22Rv1 (cell line): ENCODE results near the gene SKIC3.

ENCODE experiments used
- ZFX ChIP-seq: fragments of 450-650 bp; IDR thresholded peaks from 2 replicates; pipeline ENCODE4 v1.6.1; 2017; ENCODE audit warnings: antibody characterized with exemption, borderline replicate concordance
- TF ChIP-seq, protein P1 (sequence below): fragments of 450-650 bp; IDR thresholded peaks from 2 replicates; pipeline ENCODE4 v1.5.1; 2017; ENCODE audit warnings: mild to moderate bottlenecking

DNA sequence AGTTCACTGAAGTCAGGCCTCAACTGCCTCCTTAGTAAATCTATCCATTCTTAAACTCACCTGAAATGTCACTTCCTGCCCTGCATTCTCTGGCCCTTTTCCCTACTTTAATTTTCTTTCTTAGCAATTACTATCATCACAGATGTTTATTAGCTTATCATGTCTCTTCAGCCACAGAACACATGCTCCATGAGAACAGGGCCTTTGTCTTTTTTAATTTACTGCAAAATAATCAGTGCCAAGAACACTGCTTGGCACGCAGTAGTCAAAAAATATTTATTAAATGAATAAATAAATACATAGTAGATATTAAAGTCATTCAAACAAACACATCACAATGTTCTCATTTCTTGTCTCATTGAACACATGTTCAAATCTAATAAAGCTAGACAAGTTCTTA is 46.2 kb downstream of the SKIC3 start:
- TF ChIP-seq, protein P1, sequence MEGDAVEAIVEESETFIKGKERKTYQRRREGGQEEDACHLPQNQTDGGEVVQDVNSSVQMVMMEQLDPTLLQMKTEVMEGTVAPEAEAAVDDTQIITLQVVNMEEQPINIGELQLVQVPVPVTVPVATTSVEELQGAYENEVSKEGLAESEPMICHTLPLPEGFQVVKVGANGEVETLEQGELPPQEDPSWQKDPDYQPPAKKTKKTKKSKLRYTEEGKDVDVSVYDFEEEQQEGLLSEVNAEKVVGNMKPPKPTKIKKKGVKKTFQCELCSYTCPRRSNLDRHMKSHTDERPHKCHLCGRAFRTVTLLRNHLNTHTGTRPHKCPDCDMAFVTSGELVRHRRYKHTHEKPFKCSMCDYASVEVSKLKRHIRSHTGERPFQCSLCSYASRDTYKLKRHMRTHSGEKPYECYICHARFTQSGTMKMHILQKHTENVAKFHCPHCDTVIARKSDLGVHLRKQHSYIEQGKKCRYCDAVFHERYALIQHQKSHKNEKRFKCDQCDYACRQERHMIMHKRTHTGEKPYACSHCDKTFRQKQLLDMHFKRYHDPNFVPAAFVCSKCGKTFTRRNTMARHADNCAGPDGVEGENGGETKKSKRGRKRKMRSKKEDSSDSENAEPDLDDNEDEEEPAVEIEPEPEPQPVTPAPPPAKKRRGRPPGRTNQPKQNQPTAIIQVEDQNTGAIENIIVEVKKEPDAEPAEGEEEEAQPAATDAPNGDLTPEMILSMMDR: no peak
- TF ChIP-seq ZFX: no peak
